OCI-LY1 (cell line): Measurements from ENCODE around the gene AACS.

Experiments used
- H2AFZ ChIP-seq: fragments of 200-600 bp; sonication (generic), shearing (Covaris generic); 2 replicates; pipeline ENCODE4 v1.6.0; 2014; ENCODE audit warnings: antibody characterized with exemption, mild to moderate bottlenecking, low read length
- H3F3A ChIP-seq: fragments of 200-600 bp; sonication (generic), shearing (Covaris generic); 2 replicates; pipeline ENCODE4 v1.6.0; 2014; ENCODE audit warnings: mild to moderate bottlenecking, antibody characterized with exemption, low read length, moderate library complexity; ENCODE audit not compliant: insufficient read depth
- H3K27ac ChIP-seq: fragments of 200-600 bp; sonication (generic); 2 replicates; pipeline ENCODE4 v1.5.1; 2014; ENCODE audit warnings: low read length, mixed run types, mild to moderate bottlenecking, low read depth; ENCODE audit not compliant: poor library complexity, severe bottlenecking
- H3K27me3 ChIP-seq: fragments of 200-600 bp; sonication (generic); 2 replicates; pipeline ENCODE4 v1.6.0; 2014; ENCODE audit warnings: antibody characterized with exemption, mild to moderate bottlenecking, low read length, moderate library complexity; ENCODE audit not compliant: insufficient read depth
- H3K36me3 ChIP-seq: fragments of 200-600 bp; sonication (generic); 2 replicates; pipeline ENCODE4 v1.6.1; 2014; ENCODE audit warnings: mild to moderate bottlenecking, antibody characterized with exemption, low read length, moderate library complexity, mixed read lengths; ENCODE audit not compliant: insufficient read depth
- H3K4me1 ChIP-seq: fragments of 200-600 bp; sonication (generic); 2 replicates; pipeline ENCODE4 v1.5.1; 2014; ENCODE audit warnings: mild to moderate bottlenecking, low read length, moderate library complexity; ENCODE audit not compliant: insufficient read depth, severe bottlenecking
- H3K4me2 ChIP-seq: fragments of 200-600 bp; sonication (generic), shearing (Covaris generic); 2 replicates; pipeline ENCODE4 v1.6.1; 2014; ENCODE audit warnings: low read length
- H3K4me3 ChIP-seq: fragments of 200-600 bp; sonication (generic); 2 replicates; pipeline ENCODE4 v1.5.1; 2014; ENCODE audit warnings: low read length, low read depth, mild to moderate bottlenecking, mixed read lengths; ENCODE audit not compliant: poor library complexity, severe bottlenecking
- H3K79me2 ChIP-seq: fragments of 200-600 bp; shearing (Covaris generic); 2 replicates; pipeline ENCODE4 v1.6.1; 2016; ENCODE audit warnings: mixed run types, low read length, mixed read lengths; ENCODE audit not compliant: insufficient read depth
- H3K9ac ChIP-seq: fragments of 200-600 bp; sonication (generic), shearing (Covaris generic); 2 replicates; pipeline ENCODE4 v1.6.1; 2014; ENCODE audit warnings: mild to moderate bottlenecking, low read length, mixed read lengths
- H3K9me2 ChIP-seq: fragments of 200-600 bp; sonication (generic), shearing (Covaris generic); 2 replicates; pipeline ENCODE4 v1.6.1; 2014; ENCODE audit warnings: low read depth, mild to moderate bottlenecking, low read length, mixed read lengths
- H3K9me3 ChIP-seq: fragments of 200-600 bp; shearing (Covaris generic); 2 replicates; pipeline ENCODE4 v1.6.1; 2014; ENCODE audit warnings: low read length, mixed read lengths
- H4K20me1 ChIP-seq: fragments of 200-600 bp; sonication (generic), shearing (Covaris generic); 2 replicates; pipeline ENCODE4 v1.6.0; 2016; ENCODE audit warnings: mild to moderate bottlenecking, low read length; ENCODE audit not compliant: insufficient read depth
- CTCF ChIP-seq: fragments of 200-600 bp; sonication (generic), shearing (Covaris generic); IDR thresholded peaks from 2 replicates; pipeline ENCODE4 v1.5.1; 2017; ENCODE audit warnings: mild to moderate bottlenecking, antibody characterized with exemption, low read length, moderate library complexity, mixed read lengths
- EZH2 ChIP-seq: fragments of 200-600 bp; sonication (generic), shearing (Covaris generic); IDR thresholded peaks from 2 replicates; pipeline ENCODE4 v1.8.0; 2017; ENCODE audit warnings: borderline replicate concordance, mixed run types, mild to moderate bottlenecking, antibody characterized with exemption, low read length, moderate library complexity, mixed read lengths

AACS gene

GRCh38 chr12:125192690-125193221, 127.5 kb downstream of the AACS start:
- no peak for TF ChIP-seq CTCF
- TF ChIP-seq EZH2, result no peak
- Histone ChIP-seq H2AFZ (no peak overlapping the region), H3K9me3 (no peaks in the 10 kb centered on the region), H3K4me2 (no peak overlapping the region), H3K27ac (no peak overlapping the region), H3K9ac (no peak overlapping the region), H3K4me3 (no peak overlapping the region), H4K20me1 (no peaks in the 10 kb centered on the region), H3K27me3 (peaks cover under 1% of the 10 kb centered on the region; the same call in 1 of the 2 replicates), H3K9me2 (no peaks in the 10 kb centered on the region), H3F3A (no peaks in the 10 kb centered on the region), H3K79me2 (no peaks in the 10 kb centered on the region), H3K36me3 (no peaks in the 10 kb centered on the region), H3K4me1 (peaks cover 6% of the 10 kb centered on the region)
